ENCODE data around the gene NANOGP8.

DNA sequence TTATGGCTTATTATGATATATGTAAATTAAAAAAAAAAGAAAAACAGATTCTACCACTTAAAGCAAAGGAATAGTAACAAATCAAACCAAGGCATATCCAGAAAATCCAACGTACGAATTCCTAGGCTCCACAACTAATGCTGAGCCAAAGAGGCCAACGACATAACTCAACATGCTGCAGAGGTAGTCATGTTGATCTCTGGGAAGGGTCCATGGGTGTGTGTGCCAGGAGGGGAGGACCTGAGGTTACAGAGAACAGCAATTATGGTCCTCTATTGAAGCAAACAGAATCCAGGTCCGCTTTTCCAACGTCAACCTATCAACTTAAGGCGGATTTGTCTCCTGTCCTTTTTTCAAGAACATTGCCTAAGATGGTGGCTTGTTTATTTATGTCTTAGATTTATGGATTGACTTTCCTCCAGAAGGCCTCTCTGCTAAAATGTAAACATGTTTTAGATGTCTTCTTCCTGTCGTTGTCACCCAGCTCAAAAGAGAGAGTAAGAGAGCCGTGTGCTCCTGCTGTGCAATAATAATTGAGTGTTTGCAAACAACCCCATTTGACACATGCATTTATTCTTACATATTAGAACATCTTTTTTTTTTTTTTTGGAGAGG is 20.4 kb downstream of the NANOGP8 start:
- TF ChIP-seq, protein P1, sequence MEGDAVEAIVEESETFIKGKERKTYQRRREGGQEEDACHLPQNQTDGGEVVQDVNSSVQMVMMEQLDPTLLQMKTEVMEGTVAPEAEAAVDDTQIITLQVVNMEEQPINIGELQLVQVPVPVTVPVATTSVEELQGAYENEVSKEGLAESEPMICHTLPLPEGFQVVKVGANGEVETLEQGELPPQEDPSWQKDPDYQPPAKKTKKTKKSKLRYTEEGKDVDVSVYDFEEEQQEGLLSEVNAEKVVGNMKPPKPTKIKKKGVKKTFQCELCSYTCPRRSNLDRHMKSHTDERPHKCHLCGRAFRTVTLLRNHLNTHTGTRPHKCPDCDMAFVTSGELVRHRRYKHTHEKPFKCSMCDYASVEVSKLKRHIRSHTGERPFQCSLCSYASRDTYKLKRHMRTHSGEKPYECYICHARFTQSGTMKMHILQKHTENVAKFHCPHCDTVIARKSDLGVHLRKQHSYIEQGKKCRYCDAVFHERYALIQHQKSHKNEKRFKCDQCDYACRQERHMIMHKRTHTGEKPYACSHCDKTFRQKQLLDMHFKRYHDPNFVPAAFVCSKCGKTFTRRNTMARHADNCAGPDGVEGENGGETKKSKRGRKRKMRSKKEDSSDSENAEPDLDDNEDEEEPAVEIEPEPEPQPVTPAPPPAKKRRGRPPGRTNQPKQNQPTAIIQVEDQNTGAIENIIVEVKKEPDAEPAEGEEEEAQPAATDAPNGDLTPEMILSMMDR (IDR thresholded peaks at IDR 0.05) = no peak
- no peak for TF ChIP-seq POLR2A (IDR thresholded peaks at IDR 0.05)

Data from tibial nerve (tissue), 3 donors.